Measurements from ENCODE around the gene PTPRD.

The PTPRD gene

DNA sequence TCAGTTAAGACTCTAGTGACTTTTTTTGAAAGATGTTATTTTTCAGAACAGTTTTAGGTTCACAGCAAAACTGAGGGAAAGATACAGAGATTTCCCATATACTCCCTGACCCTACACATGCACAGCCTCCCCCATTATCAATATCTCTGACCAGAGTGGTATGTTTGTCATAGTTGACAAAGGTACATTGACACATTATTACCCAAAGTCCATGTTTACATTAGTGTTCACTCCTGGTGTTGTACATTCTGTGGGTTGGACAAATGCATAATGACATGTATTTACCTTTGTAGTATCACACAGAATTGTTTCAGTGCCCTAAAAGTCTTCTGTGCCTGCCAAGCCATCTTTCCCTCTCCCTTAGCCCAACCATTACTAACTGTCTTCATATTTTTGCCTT is 2342.6 kb downstream of the PTPRD start:
- DNase-seq (ENCODE audit: low read depth, low spot score) = no peak

DNA sequence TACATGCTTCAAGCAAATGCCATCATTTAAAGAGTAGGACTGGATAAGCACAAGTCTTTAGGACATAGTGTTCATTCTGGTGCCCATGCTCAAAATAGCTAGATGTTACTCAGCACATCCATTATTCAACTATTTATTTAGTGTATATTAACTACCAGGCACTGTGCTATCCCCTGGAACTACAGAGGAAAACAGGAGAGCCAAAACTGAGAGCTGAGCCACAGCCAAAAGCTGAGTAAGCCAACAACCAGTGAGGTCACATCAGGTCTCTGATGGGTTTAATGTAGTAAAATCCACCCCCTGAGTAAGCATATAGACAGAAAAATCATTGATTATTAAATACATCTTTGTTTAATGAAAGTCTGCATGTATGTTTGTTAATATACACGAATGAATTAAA is 2343.9 kb downstream of the PTPRD start:
- DNase-seq (ENCODE audit: low read depth, low spot score) = no peak

DNA sequence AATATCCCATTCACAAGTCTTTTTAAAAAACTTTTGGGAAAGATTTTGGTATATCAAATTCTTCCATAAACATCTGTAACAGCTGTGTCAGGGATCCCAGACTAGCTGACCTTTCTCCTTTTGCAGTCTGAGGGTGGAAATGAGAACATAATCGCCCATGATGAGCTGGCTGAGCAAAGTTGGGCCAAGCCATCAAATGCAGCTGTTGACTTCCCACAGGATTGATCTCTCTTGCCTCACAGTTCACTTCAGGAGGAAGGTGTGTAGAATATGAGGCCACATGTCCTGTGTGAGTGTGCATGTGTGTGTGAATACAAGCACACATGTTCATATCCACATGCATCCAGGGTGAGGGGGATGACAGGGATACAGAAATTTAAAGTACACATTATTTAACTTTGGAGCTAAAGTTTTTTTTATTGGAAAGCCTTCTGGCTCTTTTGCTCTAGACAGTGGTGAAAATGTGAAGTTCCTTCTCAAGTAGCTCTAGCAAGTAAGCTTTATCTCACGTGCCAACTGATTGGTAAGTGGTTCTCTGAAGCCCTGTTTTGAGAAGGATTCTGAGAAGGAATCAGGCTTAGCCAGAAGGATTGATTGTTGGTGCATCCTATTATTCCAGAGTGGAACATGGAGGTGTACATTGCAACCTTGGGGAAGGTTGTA is 2344.5 kb downstream of the PTPRD start:
- DNase-seq (ENCODE audit: low read depth, low spot score) = no peak

DNA sequence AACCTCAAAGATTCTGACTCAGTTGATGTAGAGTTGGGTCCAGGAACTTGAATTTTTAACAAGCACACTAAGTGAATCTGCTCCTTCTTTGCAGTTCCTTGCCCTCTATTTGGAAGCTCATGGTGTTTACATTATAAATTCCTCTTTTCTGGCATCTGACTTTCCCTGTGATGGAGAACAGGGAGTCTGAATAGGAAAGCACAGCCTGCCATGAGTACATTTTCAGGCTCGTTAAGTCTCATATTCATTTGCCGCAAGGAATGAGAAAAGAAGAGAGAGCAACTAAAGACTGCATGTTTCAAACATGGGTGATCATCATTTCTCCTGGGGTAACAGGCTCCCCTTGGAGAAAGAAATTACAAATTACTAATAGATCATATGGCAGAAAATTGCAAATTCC is 2345.2 kb downstream of the PTPRD start:
- no peak for DNase-seq (ENCODE audit: low read depth, low spot score)

DNA sequence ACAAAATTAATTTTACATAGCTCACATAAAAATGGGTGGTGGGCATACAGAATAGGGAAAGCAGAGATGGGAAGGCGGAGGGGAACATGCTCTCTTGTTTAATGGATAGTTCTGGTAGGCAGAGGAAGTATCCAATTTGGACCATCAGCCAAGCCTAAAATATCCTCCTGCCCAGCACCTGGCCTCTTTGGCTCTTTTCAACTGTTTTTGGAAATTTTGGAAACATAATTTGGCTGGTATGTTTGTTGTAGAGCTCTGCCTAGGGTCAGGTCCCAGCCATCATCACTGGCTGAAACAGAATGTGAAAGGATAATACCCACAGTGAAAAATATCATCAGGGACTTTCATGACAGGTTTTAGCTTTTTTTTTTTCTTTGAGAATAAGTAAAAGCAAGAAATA is 2345.9 kb downstream of the PTPRD start:
- DNase-seq (ENCODE audit: low read depth, low spot score) = no peak

DNA sequence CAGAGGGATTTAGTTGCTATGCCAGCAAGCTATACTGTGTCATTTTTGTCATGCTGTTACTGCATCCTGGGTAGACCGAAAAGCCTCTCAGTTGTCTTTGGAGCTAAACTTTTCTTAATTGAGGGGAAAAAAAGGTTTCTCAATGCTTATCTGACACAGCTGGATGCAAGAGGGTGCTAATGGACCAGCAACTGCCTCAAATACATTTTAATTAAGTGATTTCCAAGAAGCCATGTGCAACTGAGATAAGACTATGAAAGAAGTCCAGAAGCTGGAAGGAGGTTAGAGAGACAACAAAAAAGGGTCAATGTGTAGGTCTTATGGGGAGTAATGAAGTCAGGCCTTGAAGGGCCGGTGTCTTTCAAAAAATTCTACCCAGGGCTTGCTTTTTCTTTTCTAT is 2347.5 kb downstream of the PTPRD start:
- DNase-seq (ENCODE audit: low read depth, low spot score) = no peak

Data from activated CD4-positive, CD25-positive, alpha-beta regulatory T cell treated with anti-CD3 and anti-CD28 coated beads, Interleukin-2, amount 50 U/mL, for 16 hours (primary cell).